GM12878 (cell line): ENCODE data around the gene WDR12. TPM values are rescaled to one million over a fixed set of nuclear protein-coding genes. Genes with fewer than 3 reads are reported as not detected.

ENCODE experiments used
- ATAC-seq: fragments of 200-7000 bp; cut with Tn5 transposase; 3 replicates; pipeline ENCODE4 v1.9.1; 2020; ENCODE audit warnings: mild to moderate bottlenecking, moderate library complexity
- BruUV-seq: library from RNA; stranded (reverse); fragments of 400-500 nt; replicated peaks from 2 replicates; lab custom pipeline; 2021; lab: Mats Ljungman, UMichigan
- CTCF ChIA-PET: fragments of 300-600 bp; sonication (Branson Sonifier 250); formaldehyde crosslinking; extraction: SDS; loops from one replicate; lab custom pipeline; 2021; ENCODE audit warnings: inconsistent platforms; lab: Yijun Ruan, JAX
- POLR2A ChIA-PET: fragments of 350-600 bp; formaldehyde crosslinking; extraction: SDS; loops from one replicate; lab custom pipeline; 2021; ENCODE audit warnings: inconsistent platforms; lab: Charles Lee
- RAD21 ChIA-PET: fragments of 300-600 bp; sonication (Branson Sonifier 250); formaldehyde crosslinking; loops from one replicate; lab custom pipeline; 2023; ENCODE audit warnings: antibody characterized with exemption; ENCODE audit not compliant: unreplicated experiment; lab: Charles Lee
- SMC1A ChIA-PET: fragments of 300-600 bp; sonication (Branson Sonifier 250); formaldehyde crosslinking; loops from one replicate; lab custom pipeline; 2023; ENCODE audit not compliant: unreplicated experiment, uncharacterized antibody; lab: Charles Lee
- DNase-seq: peaks from one replicate; pipeline ENCODE4 v3.0.0-alpha.2; 2011; ENCODE audit warnings: low read depth, low spot score
- FAIRE-seq: peaks from 3 replicates; lab custom pipeline; 2011; peaks lifted over from hg19 to GRCh38; lab: Jason Lieb, UNC
- H2AFZ ChIP-seq: 2 replicates; pipeline ENCODE4 v1.6.0; 2011; ENCODE audit warnings: low read depth, low read length, control low read depth; ENCODE audit not compliant: control insufficient read depth
- H3K27ac ChIP-seq: 2 replicates; pipeline ENCODE4 v1.5.1; 2011; ENCODE audit warnings: control low read depth; ENCODE audit not compliant: control insufficient read depth, insufficient read depth
- H3K27me3 ChIP-seq, 2 experiments: replicated peaks in 1 of 2; 2 replicates each; pipeline versions ENCODE4 v1.6.0 to v1.6.1; 2011; ENCODE audit warnings: low read length in 1 of 2; ENCODE audit not compliant: control insufficient read depth in 2 of 2, insufficient read depth in 2 of 2
- H3K36me3 ChIP-seq, 2 experiments: 2 replicates each; pipeline ENCODE4 v1.5.1; 2011; ENCODE audit warnings: low read length in 1 of 2; ENCODE audit not compliant: control insufficient read depth in 2 of 2, insufficient read depth in 2 of 2
- H3K4me1 ChIP-seq: 2 replicates; pipeline ENCODE4 v1.6.1; 2011; ENCODE audit warnings: mild to moderate bottlenecking, low read length, moderate library complexity, mixed read lengths; ENCODE audit not compliant: control insufficient read depth, insufficient read depth
- H3K4me2 ChIP-seq: 2 replicates; pipeline ENCODE4 v1.6.0; 2011; ENCODE audit warnings: control low read depth; ENCODE audit not compliant: control insufficient read depth, insufficient read depth
- H3K4me3 ChIP-seq: fragments of 200-600 bp; sonication (generic); 2 replicates; pipeline ENCODE4 v1.5.1; 2016
- H3K79me2 ChIP-seq: 2 replicates; pipeline ENCODE4 v1.6.0; 2011; ENCODE audit warnings: low read length; ENCODE audit not compliant: control insufficient read depth, insufficient read depth
- H3K9ac ChIP-seq: 2 replicates; pipeline ENCODE4 v1.8.0; 2011; ENCODE audit warnings: low read length, control low read depth, mixed read lengths; ENCODE audit not compliant: control insufficient read depth, insufficient read depth
- H3K9me3 ChIP-seq: replicated peaks from 3 replicates; pipeline ENCODE4 v1.5.1; 2011; ENCODE audit warnings: mild to moderate bottlenecking, low read length; ENCODE audit not compliant: control insufficient read depth, insufficient read depth
- H4K20me1 ChIP-seq: 2 replicates; pipeline ENCODE4 v1.6.0; 2011; ENCODE audit not compliant: control insufficient read depth, insufficient read depth
- BHLHE40 ChIP-seq, 2 experiments: fragments of 450-650 bp in 1 of 2; IDR thresholded peaks; 2 replicates each; pipeline ENCODE4 v1.6.1; 2011 to 2017; ENCODE audit warnings: low read depth in 2 of 2, borderline replicate concordance in 1 of 2, improper control_type of control experiment in 1 of 2, low read length in 1 of 2, mild to moderate bottlenecking in 1 of 2
- EP300 ChIP-seq, 2 experiments: fragments of 150-350 bp in 1 of 2; IDR thresholded peaks; 2 replicates each; pipeline ENCODE4 v1.6.1; 2011 to 2012; ENCODE audit warnings: low read depth in 2 of 2, low read length in 2 of 2, borderline replicate concordance in 1 of 2, improper control_type of control experiment in 1 of 2, inconsistent platforms in 1 of 2; ENCODE audit not compliant: control insufficient read depth in 1 of 2
- EZH2 ChIP-seq: IDR thresholded peaks from 2 replicates; pipeline ENCODE4 v1.6.1; 2012; ENCODE audit warnings: low read depth, mild to moderate bottlenecking, control low read depth, inconsistent platforms, low read length, borderline replicate concordance; ENCODE audit not compliant: control insufficient read depth
- PRDM15 ChIP-seq: fragments of 450-650 bp; formaldehyde crosslinking; IDR thresholded peaks from 2 replicates; pipeline ENCODE4 v1.4.0; 2020; ENCODE audit warnings: mild to moderate bottlenecking, moderate library complexity
- TCF3 ChIP-seq: IDR thresholded peaks from 2 replicates; pipeline ENCODE4 v1.6.1; 2012; ENCODE audit warnings: low read depth, mild to moderate bottlenecking, low read length, borderline replicate concordance; ENCODE audit not compliant: insufficient read depth
- WGBS: methylation state at CpG from one replicate; pipeline ENCODE4 v1.1.6; 2016; ENCODE audit warnings: low lambda C conversion rate; ENCODE audit not compliant: insufficient replicate concordance, insufficient coverage; ENCODE audit errors: missing lambda C conversion rate; 5-methylcytosine and 5-hydroxymethylcytosine counted together
- in situ Hi-C: fragments of 300-500 bp; cut with MboI; formaldehyde crosslinking; loops from 9 replicates; pipeline ENCODE4 v1.14.3; 2018; ENCODE audit warnings: mixed read lengths
- intact Hi-C: fragments of 100-400 bp; cut with micrococcal nuclease; formaldehyde crosslinking; loops from one replicate; pipeline ENCODE4 v1.14.2; 2022; ENCODE audit not compliant: unreplicated experiment
- polyA plus RNA-seq, 11 experiments: library from polyadenylated mRNA; depleted of rRNA in 4 of 11; unstranded in 6 of 11; stranded (reverse) in 5 of 11; fragments of >200 nt; fragmentation: Nextera tagmentation in 4 of 11; fragmentation: Illumina TruSeq in 1 of 11; extraction: Ambion mirVana in 4 of 11; extraction: Trizol in 1 of 11; gene quantifications; 1 replicate in 1 of 11; 2 replicates in 10 of 11; pipeline versions ENCODE4 v1.2.1 to v1.2.3, GENCODE V29; 2011 to 2016; ENCODE audit warnings: inconsistent platforms in 2 of 11, missing spikeins in 2 of 11, low read depth in 1 of 11
- total RNA-seq, 4 experiments: library from RNA; depleted of rRNA in 3 of 4; stranded (reverse); fragments of >200 nt in 3 of 4; fragmentation: Illumina TruSeq in 1 of 4; extraction: Trizol in 1 of 4; gene quantifications; 2 replicates each; pipeline versions ENCODE4 v1.2.1 to v1.2.3, GENCODE V29; 2013 to 2021

Gene WDR12
- total and polyA plus RNA-seq, 10 of the 15 experiments (the other 5 are each of a cell fraction or from before 2014, with no cell fraction given), result 52.9 to 256 (median 108) TPM

- ChIA-PET POLR2A (interaction anchor here (2.2 kb wide), 1 partner anchor 39 kb away, joined by 10 read pairs; the partner anchor contains the start of gene ICA1L), RAD21 (no interaction called here), CTCF (interaction anchor here (1.0 to 1.7 kb wide), 3 partner anchors 39 to 321 kb away, joined by 3 to 5 read pairs (median 4); no protein-coding TSS in a partner anchor), SMC1A (interaction anchor here (0.7 to 2.1 kb wide), 9 partner anchors 10 to 321 kb away, joined by 3 to 10 read pairs (median 3); partner anchors contain the start of gene ICA1L)
- intact Hi-C loops (loop anchor here (2.0 kb wide), 2 partner anchors 105 to 329 kb away; partner anchors contain the start of genes CYP20A1 and NBEAL1), in situ Hi-C loops (no loop called here)
- Histone ChIP-seq H3K4me3 (peak overlapping the region; percentile 95), H2AFZ (no peak overlapping the region), H3K4me1 (peaks cover 5% of the 10 kb centered on the region), H3K79me2 (peaks cover 43% of the 10 kb centered on the region), H3K27ac (no peak overlapping the region), H3K9ac (no peak overlapping the region), H3K4me2 (peak overlapping the region; percentile 67), H3K9me3 (peaks cover 2% of the 10 kb centered on the region; the same call in 1 of the 3 replicates), H3K36me3 (no peaks in the 10 kb centered on the region), H3K27me3 (no peaks in the 10 kb centered on the region), H4K20me1 (no peaks in the 10 kb centered on the region)
- DNase-seq (no peak), FAIRE-seq (no peak), ATAC-seq (no peak)
- TF ChIP-seq TCF3 (no peak), EZH2 (no peak), PRDM15 (CRISPR knock-in tag) (no peak), BHLHE40 (IDR thresholded peaks at IDR 0.05; ENCODE audit: borderline replicate concordance in 1 of 2, low read depth in 2 of 2, low read length in 1 of 2) (no peak), EP300 (IDR thresholded peaks at IDR 0.05; ENCODE audit: borderline replicate concordance in 1 of 2, control insufficient read depth in 1 of 2, low read depth in 2 of 2, low read length in 2 of 2) (no peak)
- WGBS, result 96% methylated on average over 6 of the region's 6 CpGs
- BruUV-seq, result no TSS peak
Measured at GRCh38 chr2:202909394-202910192, 1.9 kb downstream of the WDR12 start.
